ENCODE data around the gene SPECC1L.
"Not testable (repeated sequence)": the region's sequence is repeated elsewhere in the genome, so short reads cannot be mapped to it uniquely, and the experiment has no call there.

DNA sequence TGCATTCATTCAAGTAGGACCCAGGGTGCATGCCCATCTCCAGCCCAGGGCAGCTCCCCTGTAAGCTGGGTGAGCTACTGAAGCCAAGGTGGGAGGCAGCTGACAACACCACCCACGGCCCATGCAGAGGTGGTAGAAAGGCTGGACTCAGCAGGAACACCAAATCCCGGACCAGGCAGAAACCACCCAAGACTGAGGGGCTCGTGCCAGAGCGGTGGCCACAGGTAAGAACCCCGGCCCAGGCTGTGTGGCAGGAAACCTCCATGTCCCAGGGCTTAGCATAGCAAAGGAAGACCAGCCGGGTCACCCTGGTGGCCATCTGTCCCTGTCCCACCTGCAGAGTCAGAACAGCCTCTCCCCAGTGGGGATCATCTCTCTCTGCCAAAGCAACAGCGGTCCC, 13.9 kb upstream of the SPECC1L start:
- TF ChIP-seq, protein P1, sequence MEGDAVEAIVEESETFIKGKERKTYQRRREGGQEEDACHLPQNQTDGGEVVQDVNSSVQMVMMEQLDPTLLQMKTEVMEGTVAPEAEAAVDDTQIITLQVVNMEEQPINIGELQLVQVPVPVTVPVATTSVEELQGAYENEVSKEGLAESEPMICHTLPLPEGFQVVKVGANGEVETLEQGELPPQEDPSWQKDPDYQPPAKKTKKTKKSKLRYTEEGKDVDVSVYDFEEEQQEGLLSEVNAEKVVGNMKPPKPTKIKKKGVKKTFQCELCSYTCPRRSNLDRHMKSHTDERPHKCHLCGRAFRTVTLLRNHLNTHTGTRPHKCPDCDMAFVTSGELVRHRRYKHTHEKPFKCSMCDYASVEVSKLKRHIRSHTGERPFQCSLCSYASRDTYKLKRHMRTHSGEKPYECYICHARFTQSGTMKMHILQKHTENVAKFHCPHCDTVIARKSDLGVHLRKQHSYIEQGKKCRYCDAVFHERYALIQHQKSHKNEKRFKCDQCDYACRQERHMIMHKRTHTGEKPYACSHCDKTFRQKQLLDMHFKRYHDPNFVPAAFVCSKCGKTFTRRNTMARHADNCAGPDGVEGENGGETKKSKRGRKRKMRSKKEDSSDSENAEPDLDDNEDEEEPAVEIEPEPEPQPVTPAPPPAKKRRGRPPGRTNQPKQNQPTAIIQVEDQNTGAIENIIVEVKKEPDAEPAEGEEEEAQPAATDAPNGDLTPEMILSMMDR (conservative IDR thresholded peaks at IDR 0.05; ENCODE audit: low read depth, low read length): not testable (repeated sequence)
- TF ChIP-seq EZH2 (IDR thresholded peaks at IDR 0.05; ENCODE audit: low read length, unreplicated experiment): not testable (repeated sequence)

Data from PC-3 (cell line).